ENCODE results near the gene HIVEP3.

HIVEP3 gene

DNA sequence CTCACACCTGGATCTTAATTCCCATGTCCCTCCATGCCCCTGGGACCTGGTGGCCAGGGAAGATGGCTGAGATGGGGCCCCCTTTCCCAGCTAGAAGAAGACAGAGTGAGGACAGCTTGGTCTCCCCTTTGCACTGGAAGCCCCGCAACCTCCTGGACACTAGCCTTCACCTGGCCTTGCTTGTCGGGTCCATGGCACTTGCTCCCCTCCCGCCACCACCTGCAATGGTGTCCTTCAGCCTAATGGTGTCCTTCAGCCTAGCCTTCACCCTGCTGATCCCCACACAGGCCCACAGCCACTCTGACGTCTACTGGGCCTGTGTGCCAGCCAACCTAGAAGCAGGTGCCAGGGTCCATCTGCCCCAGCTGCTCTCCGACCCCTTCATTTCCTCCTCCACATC lies 388.3 kb downstream of the HIVEP3 start:
- Histone ChIP-seq H3K4me2 (ENCODE audit: insufficient read depth, low read length) (no peak overlapping the region), H3K36me3 (ENCODE audit: insufficient read depth, low read length) (peaks cover 66% of the 10 kb centered on the region), H3K27ac (ENCODE audit: low read length) (no peak overlapping the region), H3K9ac (ENCODE audit: low read depth, low read length) (no peak overlapping the region), H3K4me1 (ENCODE audit: insufficient read depth, low read length) (no peaks in the 10 kb centered on the region), H3K79me2 (ENCODE audit: insufficient read depth, low read length) (peaks cover 73% of the 10 kb centered on the region), H2AFZ (ENCODE audit: low read depth, low read length) (no peak overlapping the region), H3K4me3 (ENCODE audit: low read depth in 1 of 2, low read length in 2 of 2) (no peak overlapping the region), H3K9me3 (ENCODE audit: insufficient read depth, low read length, severe bottlenecking) (no peaks in the 10 kb centered on the region), H4K20me1 (ENCODE audit: insufficient read depth, low read length) (peaks cover 89% of the 10 kb centered on the region), H3K27me3 (ENCODE audit: insufficient read depth, low read length, poor library complexity) (no peaks in the 10 kb centered on the region)
- DNase-seq (no peak), ATAC-seq (ENCODE audit: insufficient read depth, low read depth) (no peak)
- TF ChIP-seq, protein P1, sequence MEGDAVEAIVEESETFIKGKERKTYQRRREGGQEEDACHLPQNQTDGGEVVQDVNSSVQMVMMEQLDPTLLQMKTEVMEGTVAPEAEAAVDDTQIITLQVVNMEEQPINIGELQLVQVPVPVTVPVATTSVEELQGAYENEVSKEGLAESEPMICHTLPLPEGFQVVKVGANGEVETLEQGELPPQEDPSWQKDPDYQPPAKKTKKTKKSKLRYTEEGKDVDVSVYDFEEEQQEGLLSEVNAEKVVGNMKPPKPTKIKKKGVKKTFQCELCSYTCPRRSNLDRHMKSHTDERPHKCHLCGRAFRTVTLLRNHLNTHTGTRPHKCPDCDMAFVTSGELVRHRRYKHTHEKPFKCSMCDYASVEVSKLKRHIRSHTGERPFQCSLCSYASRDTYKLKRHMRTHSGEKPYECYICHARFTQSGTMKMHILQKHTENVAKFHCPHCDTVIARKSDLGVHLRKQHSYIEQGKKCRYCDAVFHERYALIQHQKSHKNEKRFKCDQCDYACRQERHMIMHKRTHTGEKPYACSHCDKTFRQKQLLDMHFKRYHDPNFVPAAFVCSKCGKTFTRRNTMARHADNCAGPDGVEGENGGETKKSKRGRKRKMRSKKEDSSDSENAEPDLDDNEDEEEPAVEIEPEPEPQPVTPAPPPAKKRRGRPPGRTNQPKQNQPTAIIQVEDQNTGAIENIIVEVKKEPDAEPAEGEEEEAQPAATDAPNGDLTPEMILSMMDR (IDR thresholded peaks at IDR 0.05; ENCODE audit: borderline replicate concordance, extremely low read depth, low read length, poor library complexity, severe bottlenecking): no peak
- no peak for TF ChIP-seq EZH2 (IDR thresholded peaks at IDR 0.05; ENCODE audit: borderline replicate concordance, low read depth, low read length, severe bottlenecking)

DNA sequence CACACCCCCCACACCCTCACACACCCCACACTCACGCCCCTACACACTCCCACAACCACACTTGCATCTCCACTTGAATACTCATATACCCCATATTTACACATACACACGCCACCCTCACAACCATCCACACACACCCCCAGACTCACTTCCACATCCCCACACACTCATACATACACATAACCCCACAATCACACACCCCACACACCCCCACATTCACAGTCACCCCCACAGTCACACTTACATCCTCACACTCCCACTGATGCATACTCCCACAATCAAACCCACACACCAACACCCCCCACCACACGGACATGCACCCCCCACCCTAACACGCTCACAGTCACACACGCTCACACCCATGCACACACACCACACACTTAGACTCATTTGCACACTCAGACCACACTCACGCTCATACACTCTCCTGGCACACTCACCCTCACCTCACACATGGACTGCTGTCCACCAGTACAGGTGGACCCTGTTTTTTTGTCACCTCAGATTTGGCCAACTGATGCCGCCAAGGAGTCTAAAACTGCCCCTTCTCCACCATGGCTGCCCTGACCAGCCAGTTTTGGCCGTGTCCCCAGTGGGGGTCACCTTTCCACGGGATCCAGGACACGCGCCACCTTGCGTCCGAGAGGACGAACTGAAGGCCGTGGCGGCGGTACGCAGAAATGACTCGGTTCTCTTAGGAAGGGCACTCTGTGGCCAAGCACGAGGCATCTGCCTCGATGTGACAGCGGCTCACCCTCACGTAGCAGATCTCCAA lies 388.9 kb downstream of the HIVEP3 start:
- H3K27ac ChIP-seq (ENCODE audit: low read length): no peak overlapping the region
- H3K4me2 ChIP-seq (ENCODE audit: insufficient read depth, low read length): no peak overlapping the region
- no peaks in the 10 kb centered on the region for H3K27me3 ChIP-seq (ENCODE audit: insufficient read depth, low read length, poor library complexity)
- H3K36me3 ChIP-seq (ENCODE audit: insufficient read depth, low read length): peaks cover 66% of the 10 kb centered on the region
- no peak overlapping the region for H2AFZ ChIP-seq (ENCODE audit: low read depth, low read length)
- H4K20me1 ChIP-seq (ENCODE audit: insufficient read depth, low read length): peaks cover 89% of the 10 kb centered on the region
- no peaks in the 10 kb centered on the region for H3K9me3 ChIP-seq (ENCODE audit: insufficient read depth, low read length, severe bottlenecking)
- DNase-seq (no peak), ATAC-seq (ENCODE audit: insufficient read depth, low read depth) (no peak)
- H3K79me2 ChIP-seq (ENCODE audit: insufficient read depth, low read length): peaks cover 69% of the 10 kb centered on the region
- H3K4me1 ChIP-seq (ENCODE audit: insufficient read depth, low read length): no peaks in the 10 kb centered on the region
- no peak overlapping the region for H3K4me3 ChIP-seq (ENCODE audit: low read depth in 1 of 2, low read length in 2 of 2)
- H3K9ac ChIP-seq (ENCODE audit: low read depth, low read length): no peak overlapping the region
- TF ChIP-seq, protein P1 (IDR thresholded peaks at IDR 0.05; ENCODE audit: borderline replicate concordance, extremely low read depth, low read length, poor library complexity, severe bottlenecking): no peak
- no peak for TF ChIP-seq EZH2 (IDR thresholded peaks at IDR 0.05; ENCODE audit: borderline replicate concordance, low read depth, low read length, severe bottlenecking)

- peaks cover 86% of the 10 kb centered on the region for H4K20me1 ChIP-seq (ENCODE audit: insufficient read depth, low read length)
- no peak for DNase-seq
- TF ChIP-seq EZH2 (IDR thresholded peaks at IDR 0.05; ENCODE audit: borderline replicate concordance, low read depth, low read length, severe bottlenecking): no peak
- TF ChIP-seq, protein P1 (IDR thresholded peaks at IDR 0.05; ENCODE audit: borderline replicate concordance, extremely low read depth, low read length, poor library complexity, severe bottlenecking): no peak
- no peak overlapping the region for H2AFZ ChIP-seq (ENCODE audit: low read depth, low read length)
- H3K4me2 ChIP-seq (ENCODE audit: insufficient read depth, low read length): no peak overlapping the region
- no peak overlapping the region for H3K27ac ChIP-seq (ENCODE audit: low read length)
- no peak overlapping the region for H3K9ac ChIP-seq (ENCODE audit: low read depth, low read length)
- no peaks in the 10 kb centered on the region for H3K27me3 ChIP-seq (ENCODE audit: insufficient read depth, low read length, poor library complexity)
- peaks cover 60% of the 10 kb centered on the region for H3K79me2 ChIP-seq (ENCODE audit: insufficient read depth, low read length)
- no peak for ATAC-seq (ENCODE audit: insufficient read depth, low read depth)
- no peaks in the 10 kb centered on the region for H3K9me3 ChIP-seq (ENCODE audit: insufficient read depth, low read length, severe bottlenecking)
- H3K4me1 ChIP-seq (ENCODE audit: insufficient read depth, low read length): no peaks in the 10 kb centered on the region
- peaks cover 67% of the 10 kb centered on the region for H3K36me3 ChIP-seq (ENCODE audit: insufficient read depth, low read length)
- no peak overlapping the region for H3K4me3 ChIP-seq (ENCODE audit: low read depth in 1 of 2, low read length in 2 of 2)
Observed at GRCh38 chr1:41528726-41529605, 389.8 kb downstream of the HIVEP3 start.

Measured in DND-41 (cell line).